NB4 (cell line): Measurements from ENCODE around the gene ZNF212.

ENCODE experiments used
- DNase-seq: peaks from one replicate; pipeline ENCODE4 v3.0.0; 2010; ENCODE audit warnings: low read depth
- H3K4me3 ChIP-seq: one replicate; pipeline ENCODE4 v1.5.1; 2011; ENCODE audit warnings: mild to moderate bottlenecking, low read depth, low read length, moderate library complexity
- CTCF ChIP-seq: IDR thresholded peaks from one replicate; pipeline ENCODE4 v1.5.1; 2012; ENCODE audit warnings: low read depth, low read length
- MAX ChIP-seq: IDR thresholded peaks from 2 replicates; pipeline ENCODE4 v1.6.1; 2011; ENCODE audit warnings: low read depth, low read length
- MYC ChIP-seq: IDR thresholded peaks from 2 replicates; pipeline ENCODE4 v1.6.1; 2011; ENCODE audit warnings: low read depth, low read length
- POLR2A ChIP-seq: IDR thresholded peaks from 2 replicates; pipeline ENCODE4 v1.6.1; 2011; ENCODE audit warnings: mild to moderate bottlenecking; ENCODE audit not compliant: insufficient read length; ENCODE audit errors: extremely low read depth

Gene ZNF212

GRCh38 chr7:149282331-149282655 lies 42.8 kb downstream of the ZNF212 start:
- no peak for TF ChIP-seq POLR2A
- TF ChIP-seq MYC: no peak
- TF ChIP-seq MAX: no peak
- TF ChIP-seq CTCF: no peak
- no peak for DNase-seq

GRCh38 chr7:149283321-149283720 lies 43.9 kb downstream of the ZNF212 start:
- H3K4me3 ChIP-seq: no peak overlapping the region
- TF ChIP-seq CTCF: no peak
- no peak for TF ChIP-seq MYC
- TF ChIP-seq MAX: no peak
- no peak for TF ChIP-seq POLR2A
- no peak for DNase-seq

More at GRCh38 chr7:149282331-149282655, 42.8 kb downstream of the ZNF212 start:
- no peak overlapping the region for H3K4me3 ChIP-seq

- no peak for DNase-seq
- no peak for TF ChIP-seq POLR2A
- no peak for TF ChIP-seq CTCF
- TF ChIP-seq MAX: no peak
- no peak for TF ChIP-seq MYC
- no peak overlapping the region for H3K4me3 ChIP-seq
Observed at GRCh38 chr7:149284343-149284742, 44.9 kb downstream of the ZNF212 start.

- no peak for TF ChIP-seq MYC
- TF ChIP-seq POLR2A: no peak
- no peak for TF ChIP-seq MAX
- TF ChIP-seq CTCF: no peak
- no peak overlapping the region for H3K4me3 ChIP-seq
- no peak for DNase-seq
Observed at GRCh38 chr7:149284850-149285585, 45.6 kb downstream of the ZNF212 start.

- no peak overlapping the region for H3K4me3 ChIP-seq
- TF ChIP-seq CTCF (no peak), MAX (no peak)
- DNase-seq: no peak
Observed at GRCh38 chr7:149285603-149286002, 46.2 kb downstream of the ZNF212 start.
